Measurements from ENCODE around the gene JAK1.

- no peak for TF ChIP-seq EGR1 (IDR thresholded peaks at IDR 0.05; ENCODE audit: borderline replicate concordance in 1 of 2, low read depth in 2 of 2, low read length in 2 of 2)
- no peak for TF ChIP-seq CTCF (IDR thresholded peaks at IDR 0.05 in 2 of 3, conservative IDR thresholded peaks at IDR 0.05 in 1 of 3; ENCODE audit: control insufficient read depth in 2 of 3, extremely low read depth in 1 of 3, insufficient read depth in 1 of 3, low read depth in 3 of 3, low read length in 3 of 3)
- no peak for TF ChIP-seq EP300 (IDR thresholded peaks at IDR 0.05; ENCODE audit: borderline replicate concordance in 1 of 2, control insufficient read depth in 1 of 2, low read depth in 2 of 2, low read length in 2 of 2)
These were observed 73.5 kb downstream of the JAK1 start for GRCh38 chr1:64892576-64893573.
